8988T (cell line): ENCODE results near the gene PKD2.
"Not testable (repeated sequence)": the region's sequence is repeated elsewhere in the genome, so short reads cannot be mapped to it uniquely, and the experiment has no call there.

Experiments used
- DNase-seq: peaks from one replicate; pipeline ENCODE4 v3.0.0; 2011

The PKD2 gene

GRCh38 chr4:88078579-88078978 is 71.1 kb downstream of the PKD2 start:
- DNase-seq = no peak

- no peak for DNase-seq
Observed at GRCh38 chr4:88080626-88081025, 73.2 kb downstream of the PKD2 start.

GRCh38 chr4:88087004-88087403 is 79.6 kb downstream of the PKD2 start:
- no peak for DNase-seq

- no peak for DNase-seq
Observed at GRCh38 chr4:88090898-88091297, 83.5 kb downstream of the PKD2 start.

GRCh38 chr4:88091378-88091777 is 83.9 kb downstream of the PKD2 start:
- DNase-seq = no peak

- no peak for DNase-seq
Observed at GRCh38 chr4:88093874-88094273, 86.4 kb downstream of the PKD2 start.

- DNase-seq = no peak
Observed at GRCh38 chr4:88097301-88097700, 89.9 kb downstream of the PKD2 start.

- no peak for DNase-seq
Observed at GRCh38 chr4:88097781-88098180, 90.3 kb downstream of the PKD2 start.

GRCh38 chr4:88098993-88099752 is 91.7 kb downstream of the PKD2 start:
- no peak for DNase-seq

GRCh38 chr4:88101165-88101564 is 93.7 kb downstream of the PKD2 start:
- no peak for DNase-seq

- no peak for DNase-seq
Observed at GRCh38 chr4:88102026-88102425, 94.6 kb downstream of the PKD2 start.

GRCh38 chr4:88104902-88105610 is 97.6 kb downstream of the PKD2 start:
- DNase-seq = no peak

- no peak for DNase-seq
Observed at GRCh38 chr4:88106205-88106604, 98.8 kb downstream of the PKD2 start.

- DNase-seq = no peak
Observed at GRCh38 chr4:88107406-88108107, 100.1 kb downstream of the PKD2 start.

GRCh38 chr4:88108108-88108465 is 100.7 kb downstream of the PKD2 start:
- DNase-seq = not testable (repeated sequence)

GRCh38 chr4:88108747-88109122 is 101.3 kb downstream of the PKD2 start:
- no peak for DNase-seq

- no peak for DNase-seq
Observed at GRCh38 chr4:88109123-88109881, 101.9 kb downstream of the PKD2 start.

- DNase-seq = no peak
Observed at GRCh38 chr4:88110826-88111225, 103.4 kb downstream of the PKD2 start.

GRCh38 chr4:88112856-88113255 is 105.4 kb downstream of the PKD2 start:
- no peak for DNase-seq

- no peak for DNase-seq
Observed at GRCh38 chr4:88115587-88115986, 108.2 kb downstream of the PKD2 start.

- no peak for DNase-seq
Observed at GRCh38 chr4:88119943-88120342, 112.5 kb downstream of the PKD2 start.

GRCh38 chr4:88122260-88122659 is 114.8 kb downstream of the PKD2 start:
- DNase-seq = not testable (repeated sequence)
